Panc1 (cell line): ENCODE measurements around the gene PLEKHG4B. TPM values are rescaled to one million over a fixed set of nuclear protein-coding genes. Genes with fewer than 3 reads are reported as not detected.

ENCODE experiments used
- ATAC-seq: fragments of 200-7000 bp; cut with Tn5 transposase; 2 replicates; pipeline ENCODE4 v1.9.1; 2020; ENCODE audit warnings: mild to moderate bottlenecking, moderate library complexity
- BruUV-seq: library from RNA; stranded (reverse); fragments of 400-500 nt; replicated peaks from 2 replicates; lab custom pipeline; 2021; lab: Mats Ljungman, UMichigan
- CTCF ChIA-PET: fragments of 300-600 bp; sonication (Branson Sonifier 250); formaldehyde crosslinking; loops from one replicate; lab custom pipeline; 2022; ENCODE audit warnings: antibody characterized with exemption; lab: Charles Lee
- POLR2A ChIA-PET: fragments of 300-600 bp; sonication (Branson Sonifier 250); formaldehyde crosslinking; loops from one replicate; lab custom pipeline; 2022; ENCODE audit warnings: antibody characterized with exemption; lab: Charles Lee
- DNase-seq: peaks from one replicate; pipeline ENCODE4 v3.0.0-alpha.2; 2010; ENCODE audit warnings: low read depth, low spot score
- H3K27ac ChIP-seq: 2 replicates; pipeline ENCODE4 v1.5.1; 2011; ENCODE audit warnings: mild to moderate bottlenecking, low read length, inconsistent platforms
- H3K27me3 ChIP-seq: fragments of 200-500 bp; sonication (Bioruptor generic); 2 replicates; pipeline ENCODE4 v1.6.0; 2014; ENCODE audit warnings: low read length, inconsistent platforms; ENCODE audit not compliant: control insufficient read depth, insufficient read depth
- H3K36me3 ChIP-seq: fragments of 200-500 bp; sonication (Bioruptor generic); 2 replicates; pipeline ENCODE4 v1.5.1; 2014; ENCODE audit warnings: inconsistent platforms, mild to moderate bottlenecking, low read length, moderate library complexity; ENCODE audit not compliant: control insufficient read depth, insufficient read depth
- H3K4me1 ChIP-seq: 2 replicates; pipeline ENCODE4 v1.5.1; 2011; ENCODE audit warnings: inconsistent platforms, mild to moderate bottlenecking, low read length, moderate library complexity; ENCODE audit not compliant: control insufficient read depth, insufficient read depth
- H3K4me3 ChIP-seq, 2 experiments: 2 replicates each; pipeline ENCODE4 v1.5.1; 2011 to 2012; ENCODE audit warnings: low read depth in 2 of 2, low read length in 2 of 2, mild to moderate bottlenecking in 2 of 2, inconsistent platforms in 1 of 2, moderate library complexity in 1 of 2
- H3K9me3 ChIP-seq: fragments of 200-500 bp; sonication (Bioruptor generic); 2 replicates; pipeline ENCODE4 v1.5.1; 2014; ENCODE audit warnings: low read depth, mild to moderate bottlenecking, inconsistent platforms, low read length, moderate library complexity; ENCODE audit not compliant: control insufficient read depth, insufficient read depth
- CTCF ChIP-seq: fragments of 450-650 bp; IDR thresholded peaks from 2 replicates; pipeline ENCODE4 v1.5.1; 2017; ENCODE audit warnings: mild to moderate bottlenecking
- POLR2AphosphoS5 ChIP-seq: IDR thresholded peaks from 2 replicates; pipeline ENCODE4 v1.6.1; 2012; ENCODE audit warnings: mild to moderate bottlenecking, low read depth, low read length, moderate library complexity
- REST ChIP-seq, 2 experiments: IDR thresholded peaks; 2 replicates each; pipeline ENCODE4 v1.6.1; 2011 to 2012; ENCODE audit warnings: low read depth in 2 of 2, control low read depth in 1 of 2, low read length in 1 of 2, mild to moderate bottlenecking in 1 of 2, moderate library complexity in 1 of 2; ENCODE audit not compliant: insufficient read depth in 1 of 2
- SIN3A ChIP-seq: IDR thresholded peaks from 2 replicates; pipeline ENCODE4 v1.6.1; 2012; ENCODE audit warnings: low read depth, mild to moderate bottlenecking, low read length, moderate library complexity, borderline replicate concordance; ENCODE audit not compliant: insufficient read depth
- TCF7L2 ChIP-seq: IDR thresholded peaks from 2 replicates; pipeline ENCODE4 v1.6.1; 2011; ENCODE audit warnings: mild to moderate bottlenecking, low read depth, low read length, inconsistent platforms
- in situ Hi-C: cut with HindIII; loops from 2 replicates; pipeline ENCODE4 v1.10.0; 2016; ENCODE audit warnings: low sequenced_read_pairs, low pct_unique_long_range_greater_than_20kb
- intact Hi-C: fragments of 100-400 bp; cut with micrococcal nuclease; formaldehyde crosslinking; loops from one replicate; pipeline ENCODE4 v1.10.0; 2022; ENCODE audit not compliant: unreplicated experiment
- total RNA-seq: library from RNA; stranded (reverse); gene quantifications from one replicate; pipeline ENCODE4 v1.2.1, GENCODE V29; 2021; ENCODE audit not compliant: unreplicated experiment

PLEKHG4B gene
- total RNA-seq, 1 experiment from 2014 or later, result 8.9 TPM

- no peaks in the 10 kb centered on the region for H3K27me3 ChIP-seq
- DNase-seq, result no peak
- POLR2A ChIA-PET, result no interaction called here
Measured at GRCh38 chr5:73768-74502, 18.0 kb upstream of the PLEKHG4B start.

GRCh38 chr5:74503-75109, 17.4 kb upstream of the PLEKHG4B start:
- intact Hi-C loops, result no loop called here
- no peaks in the 10 kb centered on the region for H3K27me3 ChIP-seq
- in situ Hi-C loops, result no loop called here

More at GRCh38 chr5:73768-74502, 18.0 kb upstream of the PLEKHG4B start:
- intact Hi-C loops, result no loop called here
- ATAC-seq, result no peak
- no peak overlapping the region for H3K4me3 ChIP-seq
- no peaks in the 10 kb centered on the region for H3K36me3 ChIP-seq
- no TSS peak for BruUV-seq
- peaks cover 14% of the 10 kb centered on the region for H3K4me1 ChIP-seq
- CTCF ChIA-PET, result no interaction called here
- H3K9me3 ChIP-seq, result no peaks in the 10 kb centered on the region
- H3K27ac ChIP-seq, result no peak overlapping the region
- TF ChIP-seq SIN3A (no peak), CTCF (no peak), TCF7L2 (no peak), POLR2AphosphoS5 (no peak), REST (IDR thresholded peaks at IDR 0.05; ENCODE audit: insufficient read depth in 1 of 2, low read depth in 2 of 2, low read length in 1 of 2) (no peak)
- in situ Hi-C loops, result no loop called here

More at GRCh38 chr5:74503-75109, 17.4 kb upstream of the PLEKHG4B start:
- no peaks in the 10 kb centered on the region for H3K9me3 ChIP-seq
- ChIA-PET CTCF (no interaction called here), POLR2A (no interaction called here)
- peaks cover 16% of the 10 kb centered on the region for H3K4me1 ChIP-seq
- no TSS peak for BruUV-seq
- DNase-seq (no peak), ATAC-seq (no peak)
- H3K27ac ChIP-seq, result no peak overlapping the region
- TF ChIP-seq TCF7L2, result no peak
- H3K36me3 ChIP-seq, result no peaks in the 10 kb centered on the region
- no peak overlapping the region for H3K4me3 ChIP-seq
